NCI-H460 (cell line): ENCODE measurements around the gene ANKRD9. TPM values are rescaled to one million over a fixed set of nuclear protein-coding genes. Genes with fewer than 3 reads are reported as not detected.
A peak's percentile ranks its signal among the peaks of the same experiment; 100 is the strongest.

Experiments used
- DNase-seq: peaks from one replicate; pipeline ENCODE4 v3.0.0-alpha.2; 2016; ENCODE audit warnings: low read depth; ENCODE audit errors: extremely low read depth
- total RNA-seq: library from RNA; depleted of rRNA; stranded (reverse); fragments of >200 nt; shearing (Covaris generic); gene quantifications from 2 replicates; pipeline ENCODE4 v1.2.3, GENCODE V29; 2014

ANKRD9 gene
- total RNA-seq, 1 experiment from 2014 or later, result 13.0 TPM

- DNase-seq, result no peak
Observed at GRCh38 chr14:102514987-102515733, 5.6 kb upstream of the ANKRD9 start.

GRCh38 chr14:102513899-102514772 is 4.6 kb upstream of the ANKRD9 start:
- DNase-seq, result no peak

GRCh38 chr14:102512793-102513300 is 3.3 kb upstream of the ANKRD9 start:
- DNase-seq, result no peak

GRCh38 chr14:102511538-102511937 is 2.0 kb upstream of the ANKRD9 start:
- DNase-seq, result no peak

- DNase-seq, result no peak
Observed at GRCh38 chr14:102510616-102511520, 1.3 kb upstream of the ANKRD9 start.

GRCh38 chr14:102508774-102509745 is 516 bp downstream of the ANKRD9 start:
- DNase-seq, result peak; percentile 20

- DNase-seq, result no peak
Observed at GRCh38 chr14:102508410-102508773, 1.2 kb downstream of the ANKRD9 start.

GRCh38 chr14:102507857-102508312 is 1.7 kb downstream of the ANKRD9 start:
- no peak for DNase-seq

GRCh38 chr14:102507081-102507856 is 2.3 kb downstream of the ANKRD9 start:
- no peak for DNase-seq

GRCh38 chr14:102506626-102506925 is 3.0 kb downstream of the ANKRD9 start:
- DNase-seq, result no peak

- no peak for DNase-seq
Observed at GRCh38 chr14:102505775-102506625, 3.6 kb downstream of the ANKRD9 start.

- DNase-seq, result no peak
Observed at GRCh38 chr14:102505000-102505619, 4.5 kb downstream of the ANKRD9 start.

GRCh38 chr14:102504328-102504999 is 5.1 kb downstream of the ANKRD9 start:
- no peak for DNase-seq

- no peak for DNase-seq
Observed at GRCh38 chr14:102503641-102504327, 5.8 kb downstream of the ANKRD9 start.

- no peak for DNase-seq
Observed at GRCh38 chr14:102502571-102502970, 7.0 kb downstream of the ANKRD9 start.

- no peak for DNase-seq
Observed at GRCh38 chr14:102501751-102502315, 7.7 kb downstream of the ANKRD9 start.
